H1 (cell line): ENCODE measurements around the gene ADIPOQ. TPM values are rescaled to one million over a fixed set of nuclear protein-coding genes. Genes with fewer than 3 reads are reported as not detected.

Experiments
- ATF3 ChIP-seq: IDR thresholded peaks from 2 replicates; pipeline ENCODE4 v1.6.1; 2011; ENCODE audit warnings: low read depth, mild to moderate bottlenecking, low read length; ENCODE audit not compliant: insufficient read depth
- CBX5 ChIP-seq: fragments of 300-800, 300-1000 bp; sonication (generic); IDR thresholded peaks from 2 replicates; pipeline ENCODE4 v1.7.1; 2016; ENCODE audit warnings: antibody characterized with exemption, low read length, low read depth
- FOSL1 ChIP-seq: IDR thresholded peaks from 2 replicates; pipeline ENCODE4 v1.6.1; 2011; ENCODE audit warnings: mild to moderate bottlenecking, low read depth, low read length, moderate library complexity; ENCODE audit not compliant: insufficient read depth
- POU5F1 ChIP-seq: IDR thresholded peaks from 2 replicates; pipeline ENCODE4 v1.6.1; 2011; ENCODE audit warnings: low read depth, mild to moderate bottlenecking, low read length, moderate library complexity
- polyA plus RNA-seq, 7 experiments: library from polyadenylated mRNA; depleted of rRNA in 3 of 7; stranded (reverse) in 5 of 7; unstranded in 2 of 7; fragments of >200 nt in 5 of 7; fragments of 200-250 nt in 2 of 7; gene quantifications; 1 replicate in 5 of 7; 2 replicates in 1 of 7; 4 replicates in 1 of 7; pipeline versions ENCODE4 v1.2.1 to v1.2.3, GENCODE V29; 2011 to 2013; ENCODE audit warnings: missing spikeins in 2 of 7, mixed read lengths in 2 of 7
- total RNA-seq: library from RNA; stranded (reverse); fragmentation: NEBNext Ultra II Directional; extraction: Animal tissue kit (Norgen Biotek cat#: 25700); gene quantifications from 2 replicates; pipeline ENCODE4 v1.2.1, GENCODE V29; 2021

Gene ADIPOQ
- total and polyA plus RNA-seq, 2 of the 8 experiments (the other 6 are each of a cell fraction or from before 2014, with no cell fraction given) = not detected

- TF ChIP-seq POU5F1 = no peak
- no peak for TF ChIP-seq FOSL1
- TF ChIP-seq ATF3 = no peak
- no peak for TF ChIP-seq CBX5
Measured at GRCh38 chr3:186825294-186825821, 17.2 kb upstream of the ADIPOQ start (continued).
